ENCODE data around the gene AJUBA. TPM values are rescaled to one million over a fixed set of nuclear protein-coding genes. Genes with fewer than 3 reads are reported as not detected.

The AJUBA gene
- total RNA-seq, 1 experiment from 2014 or later = 42.6 TPM

GRCh38 chr14:22991852-22992251 lies 9.5 kb upstream of the AJUBA start:
- Histone ChIP-seq H3K4me3 (no peak overlapping the region), H3K36me3 (ENCODE audit: low read depth) (no peaks in the 10 kb centered on the region), H3K4me1 (replicated peaks; ENCODE audit: insufficient read depth) (no peaks in the 10 kb centered on the region), H3K27me3 (ENCODE audit: insufficient read depth, low read depth) (no peaks in the 10 kb centered on the region), H3K79me2 (ENCODE audit: low read depth) (no peaks in the 10 kb centered on the region), H2AFZ (no peak overlapping the region), H3K9me3 (ENCODE audit: insufficient read depth, low read depth) (no peaks in the 10 kb centered on the region), H3F3A (ENCODE audit: insufficient read depth, low read depth) (peaks cover 4% of the 10 kb centered on the region; the same call in 1 of the 2 replicates), H3K4me2 (no peak overlapping the region), H4K20me1 (ENCODE audit: insufficient read depth) (no peaks in the 10 kb centered on the region), H3K27ac (no peak overlapping the region), H3K9me2 (ENCODE audit: insufficient read depth) (no peaks in the 10 kb centered on the region)
- no peak for DNase-seq
- POLR2A ChIA-PET (ENCODE audit: unreplicated experiment) = no interaction called here
- TF ChIP-seq EZH2 (IDR thresholded peaks at IDR 0.05; ENCODE audit: low read depth) (no peak), CTCF (conservative IDR thresholded peaks at IDR 0.05) (no peak)
- CTCF ChIA-PET = no interaction called here
- intact Hi-C loops (cut with micrococcal nuclease; ENCODE audit: unreplicated experiment) = no loop called here
- BruUV-seq (replicated peaks) = no TSS peak

GRCh38 chr14:22987291-22987690 lies 4.9 kb upstream of the AJUBA start:
- H3K36me3 ChIP-seq (ENCODE audit: low read depth) = no peaks in the 10 kb centered on the region
- no peak overlapping the region for H3K27ac ChIP-seq
- ChIA-PET POLR2A (ENCODE audit: unreplicated experiment) (no interaction called here), CTCF (interaction anchor here (0.6 to 1.8 kb wide), 9 partner anchors 8 to 1541 kb away, joined by 3 to 12 read pairs (median 5); no protein-coding TSS in a partner anchor)
- TF ChIP-seq CTCF (conservative IDR thresholded peaks at IDR 0.05) = no peak
- no peak for TF ChIP-seq EZH2 (IDR thresholded peaks at IDR 0.05; ENCODE audit: low read depth)
- BruUV-seq (replicated peaks) = no TSS peak
- no peaks in the 10 kb centered on the region for H3K27me3 ChIP-seq (ENCODE audit: insufficient read depth, low read depth)
- no peaks in the 10 kb centered on the region for H4K20me1 ChIP-seq (ENCODE audit: insufficient read depth)
- DNase-seq = no peak
- 0 out of 2 replicates have a peak, but pooled peaks cover 4% of the 10 kb centered on the region for H3K4me1 ChIP-seq (replicated peaks; ENCODE audit: insufficient read depth)
- H3K79me2 ChIP-seq (ENCODE audit: low read depth) = no peaks in the 10 kb centered on the region
- intact Hi-C loops (cut with micrococcal nuclease; ENCODE audit: unreplicated experiment) = loop anchor here (2.0 kb wide), 1 partner anchor 122 kb away; no protein-coding TSS in a partner anchor
- H3K4me3 ChIP-seq = no peak overlapping the region
- peaks cover 3% of the 10 kb centered on the region; the same call in 1 of the 2 replicates for H3F3A ChIP-seq (ENCODE audit: insufficient read depth, low read depth)
- H3K9me2 ChIP-seq (ENCODE audit: insufficient read depth) = no peaks in the 10 kb centered on the region
- no peak overlapping the region for H2AFZ ChIP-seq
- H3K4me2 ChIP-seq = no peak overlapping the region
- H3K9me3 ChIP-seq (ENCODE audit: insufficient read depth, low read depth) = no peaks in the 10 kb centered on the region

GRCh38 chr14:22986508-22987054 lies 4.2 kb upstream of the AJUBA start:
- TF ChIP-seq CTCF (conservative IDR thresholded peaks at IDR 0.05) (peak; percentile 82), EZH2 (IDR thresholded peaks at IDR 0.05; ENCODE audit: low read depth) (no peak)
- peak; percentile 60 to 70 for DNase-seq
- intact Hi-C loops (cut with micrococcal nuclease; ENCODE audit: unreplicated experiment) = loop anchor here (1.0 to 2.0 kb wide), 2 partner anchors 72 to 122 kb away; no protein-coding TSS in a partner anchor

More at GRCh38 chr14:22986508-22987054, 4.2 kb upstream of the AJUBA start:
- H3K27ac ChIP-seq = no peak overlapping the region
- H4K20me1 ChIP-seq (ENCODE audit: insufficient read depth) = no peaks in the 10 kb centered on the region
- no peaks in the 10 kb centered on the region for H3K9me3 ChIP-seq (ENCODE audit: insufficient read depth, low read depth)
- peaks cover 7% of the 10 kb centered on the region for H3K79me2 ChIP-seq (ENCODE audit: low read depth)
- H3K27me3 ChIP-seq (ENCODE audit: insufficient read depth, low read depth) = no peaks in the 10 kb centered on the region
- no peak overlapping the region for H3K4me2 ChIP-seq
- no peaks in the 10 kb centered on the region for H3K9me2 ChIP-seq (ENCODE audit: insufficient read depth)
- ChIA-PET CTCF (interaction anchor here (0.5 to 1.8 kb wide), 22 partner anchors 8 to 1541 kb away, joined by 3 to 21 read pairs (median 4); no protein-coding TSS in a partner anchor), POLR2A (ENCODE audit: unreplicated experiment) (interaction anchor here (0.5 to 0.6 kb wide), 2 partner anchors 66 to 179 kb away, joined by 3 to 6 read pairs; no protein-coding TSS in a partner anchor)
- peaks cover 3% of the 10 kb centered on the region; the same call in 1 of the 2 replicates for H3F3A ChIP-seq (ENCODE audit: insufficient read depth, low read depth)
- H3K4me3 ChIP-seq = no peak overlapping the region
- 0 out of 2 replicates have a peak, but pooled peaks cover 4% of the 10 kb centered on the region for H3K4me1 ChIP-seq (replicated peaks; ENCODE audit: insufficient read depth)
- H2AFZ ChIP-seq = no peak overlapping the region
- H3K36me3 ChIP-seq (ENCODE audit: low read depth) = no peaks in the 10 kb centered on the region
- no TSS peak for BruUV-seq (replicated peaks)
